Measurements from ENCODE around the gene RHBDL2. TPM values are rescaled to one million over a fixed set of nuclear protein-coding genes. Genes with fewer than 3 reads are reported as not detected.
A peak's percentile ranks its signal among the peaks of the same experiment; 100 is the strongest.

The RHBDL2 gene
- total and polyA plus RNA-seq, 2 of the 13 experiments (the other 11 are each of a cell fraction or from before 2014, with no cell fraction given), result 3.3 to 5.4 TPM

DNA sequence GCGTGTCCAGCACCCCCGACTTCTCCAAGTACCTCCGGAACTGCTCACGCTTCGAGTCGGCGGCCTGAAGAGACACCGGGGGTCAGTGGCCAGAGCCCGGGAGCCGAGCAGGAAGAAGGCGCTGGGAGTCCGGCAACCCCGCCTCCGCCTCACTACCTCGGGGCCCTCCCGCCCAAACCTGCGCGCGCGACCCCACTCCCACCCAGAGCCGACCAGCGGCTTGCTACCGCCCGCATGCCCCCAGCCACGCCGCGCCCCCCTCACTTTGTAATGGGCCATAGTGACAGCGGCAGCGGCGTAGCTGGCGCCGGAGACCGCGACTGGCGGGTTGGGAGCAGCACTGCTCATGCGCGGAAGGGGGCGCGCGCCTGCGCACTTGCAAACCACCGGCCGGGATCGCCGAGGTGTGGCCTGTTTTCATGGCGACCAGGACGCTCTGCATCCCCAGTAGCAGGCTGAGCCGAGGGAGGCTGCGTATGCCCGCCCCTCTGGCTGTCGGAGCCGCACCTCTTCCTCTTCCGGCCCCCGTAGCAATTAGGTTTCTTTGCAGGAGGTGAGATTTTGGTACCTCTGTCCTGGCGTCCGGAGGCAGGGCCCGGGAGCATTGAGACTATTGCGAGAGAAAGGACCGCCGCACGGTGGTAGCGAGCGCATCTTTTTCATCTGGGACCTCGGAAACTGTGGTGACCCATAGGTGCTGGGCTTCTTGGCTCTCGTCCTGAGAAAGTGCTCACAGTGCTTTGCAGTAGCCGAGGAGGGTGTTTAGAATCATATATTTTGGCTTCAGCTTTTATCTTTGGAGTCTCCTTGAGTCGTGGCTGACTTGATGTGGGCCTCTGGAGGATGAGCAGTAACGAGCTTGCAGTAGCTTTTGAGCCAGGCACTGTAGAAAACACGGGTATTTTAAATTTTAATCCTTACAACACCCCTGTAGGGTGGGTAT is 68.3 kb downstream of the RHBDL2 start, which contains the start of gene MYCBP (continued):
- TF ChIP-seq ZNF782 (CRISPR knock-in tag; IDR thresholded peaks at IDR 0.05; ENCODE audit: borderline replicate concordance), result no peak; the same call in 1 of the 2 replicates
- TF ChIP-seq ZNF589 (CRISPR knock-in tag; conservative IDR thresholded peaks at IDR 0.05), result no peak
- no peak for TF ChIP-seq CEBPB (IDR thresholded peaks at IDR 0.05; ENCODE audit: borderline replicate concordance, low read depth, low read length)
- TF ChIP-seq ZNF574 (CRISPR knock-in tag; IDR thresholded peaks at IDR 0.05), result peak; percentile 79
- 0 out of 2 replicates have a peak, but pooled peaks have one; percentile 65 for TF ChIP-seq ZNF83 (CRISPR knock-in tag; IDR thresholded peaks at IDR 0.05; ENCODE audit: borderline replicate concordance)
- TF ChIP-seq RBM22 (optimal IDR thresholded peaks at IDR 0.05; ENCODE audit: low read length), result no peak
- TF ChIP-seq ARNT (IDR thresholded peaks at IDR 0.05), result no peak
- no peak for TF ChIP-seq MTA1 (CRISPR knock-in tag; IDR thresholded peaks at IDR 0.05; ENCODE audit: borderline replicate concordance)
- TF ChIP-seq SMYD3 (CRISPR knock-in tag; IDR thresholded peaks at IDR 0.05), result peak; percentile 57; the same call in 1 of the 2 replicates
- no peak for TF ChIP-seq ZNF318 (CRISPR knock-in tag; IDR thresholded peaks at IDR 0.05)
- no peak for TF ChIP-seq CENPBD1 (CRISPR knock-in tag; IDR thresholded peaks at IDR 0.05; ENCODE audit: borderline replicate concordance, low read depth)
- TF ChIP-seq ZFX (CRISPR knock-in tag; IDR thresholded peaks at IDR 0.05; ENCODE audit: low read depth), result peak; percentile 67
- peak; percentile 70 for TF ChIP-seq MAX (IDR thresholded peaks at IDR 0.05)
- TF ChIP-seq, protein P1, sequence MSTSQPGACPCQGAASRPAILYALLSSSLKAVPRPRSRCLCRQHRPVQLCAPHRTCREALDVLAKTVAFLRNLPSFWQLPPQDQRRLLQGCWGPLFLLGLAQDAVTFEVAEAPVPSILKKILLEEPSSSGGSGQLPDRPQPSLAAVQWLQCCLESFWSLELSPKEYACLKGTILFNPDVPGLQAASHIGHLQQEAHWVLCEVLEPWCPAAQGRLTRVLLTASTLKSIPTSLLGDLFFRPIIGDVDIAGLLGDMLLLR (CRISPR knock-in tag; IDR thresholded peaks at IDR 0.05), result peak; percentile 68; the same call in 1 of the 2 replicates
- TF ChIP-seq HOXA9 (CRISPR knock-in tag; IDR thresholded peaks at IDR 0.05; ENCODE audit: borderline replicate concordance), result no peak
